H9 (cell line): Measurements from ENCODE around the gene TXNDC17. TPM values are rescaled to one million over a fixed set of nuclear protein-coding genes. Genes with fewer than 3 reads are reported as not detected.

Experiments used
- DNase-seq: peaks from one replicate; pipeline ENCODE4 v3.0.0-alpha.2; 2017
- H2AFZ ChIP-seq: one replicate; pipeline ENCODE4 v1.6.1; 2013; ENCODE audit warnings: mild to moderate bottlenecking, low read length, control low read depth, moderate library complexity
- H2AK5ac ChIP-seq: 2 replicates; pipeline ENCODE4 v1.6.1; 2013; ENCODE audit warnings: low read length, control low read depth, mixed read lengths; ENCODE audit not compliant: insufficient read length
- H2BK120ac ChIP-seq: one replicate; pipeline ENCODE4 v1.6.1; 2013; ENCODE audit warnings: low read depth, mild to moderate bottlenecking, low read length, control low read depth, inconsistent platforms; ENCODE audit not compliant: poor library complexity, severe bottlenecking
- H2BK12ac ChIP-seq: 2 replicates; pipeline ENCODE4 v1.6.1; 2013; ENCODE audit warnings: low read length, control low read depth, mixed read lengths, low read depth; ENCODE audit not compliant: insufficient read length
- H2BK15ac ChIP-seq: 2 replicates; pipeline ENCODE4 v1.6.1; 2013; ENCODE audit warnings: low read depth, low read length, control low read depth
- H2BK20ac ChIP-seq: one replicate; pipeline ENCODE4 v1.6.1; 2013; ENCODE audit warnings: low read depth, mild to moderate bottlenecking, low read length, control low read depth, inconsistent platforms; ENCODE audit not compliant: poor library complexity, severe bottlenecking
- H2BK5ac ChIP-seq: 2 replicates; pipeline ENCODE4 v1.6.1; 2013; ENCODE audit warnings: low read length, control low read depth, mixed read lengths; ENCODE audit not compliant: insufficient read length
- H3K14ac ChIP-seq: 2 replicates; pipeline ENCODE4 v1.6.1; 2013; ENCODE audit warnings: low read length, control low read depth; ENCODE audit not compliant: insufficient read depth
- H3K18ac ChIP-seq: 2 replicates; pipeline ENCODE4 v1.6.1; 2013; ENCODE audit warnings: low read depth, mild to moderate bottlenecking, mixed read lengths, low read length, control low read depth; ENCODE audit not compliant: insufficient read length
- H3K23ac ChIP-seq: 2 replicates; pipeline ENCODE4 v1.6.1; 2013; ENCODE audit warnings: low read length, control low read depth, mixed read lengths, low read depth; ENCODE audit not compliant: insufficient read length
- H3K23me2 ChIP-seq: 2 replicates; pipeline ENCODE4 v1.6.1; 2013; ENCODE audit warnings: low read depth, mild to moderate bottlenecking, mixed read lengths, low read length, control low read depth; ENCODE audit not compliant: insufficient read length, poor library complexity, severe bottlenecking
- H3K27ac ChIP-seq: 2 replicates; pipeline ENCODE4 v1.5.1; 2013; ENCODE audit warnings: low read length, control low read depth, mixed read lengths, low read depth; ENCODE audit not compliant: insufficient read length
- H3K27me3 ChIP-seq: 2 replicates; pipeline ENCODE4 v1.6.1; 2013; ENCODE audit warnings: low read length, control low read depth, inconsistent platforms; ENCODE audit not compliant: insufficient read depth
- H3K4ac ChIP-seq: 2 replicates; pipeline ENCODE4 v1.6.1; 2013; ENCODE audit warnings: low read depth, mild to moderate bottlenecking, control low read depth, inconsistent platforms, low read length, moderate library complexity
- H3K4me1 ChIP-seq: 2 replicates; pipeline ENCODE4 v1.6.1; 2013; ENCODE audit warnings: low read length, control low read depth, inconsistent platforms; ENCODE audit not compliant: insufficient read depth
- H3K4me2 ChIP-seq: 2 replicates; pipeline ENCODE4 v1.6.1; 2013; ENCODE audit warnings: low read length, control low read depth, mixed read lengths; ENCODE audit not compliant: insufficient read length, insufficient read depth
- H3K56ac ChIP-seq: 2 replicates; pipeline ENCODE4 v1.6.1; 2013; ENCODE audit warnings: low read depth, mild to moderate bottlenecking, mixed read lengths, low read length, control low read depth; ENCODE audit not compliant: insufficient read length
- H3K79me1 ChIP-seq: 2 replicates; pipeline ENCODE4 v1.6.1; 2013; ENCODE audit warnings: low read depth, mild to moderate bottlenecking, moderate library complexity, low read length, control low read depth, inconsistent platforms; ENCODE audit not compliant: insufficient read depth, poor library complexity, severe bottlenecking
- H3K79me2 ChIP-seq: 2 replicates; pipeline ENCODE4 v1.6.1; 2013; ENCODE audit warnings: low read length, control low read depth, inconsistent platforms; ENCODE audit not compliant: insufficient read depth
- H3K9ac ChIP-seq: 2 replicates; pipeline ENCODE4 v1.6.1; 2013; ENCODE audit warnings: low read length, control low read depth, mixed read lengths; ENCODE audit not compliant: insufficient read length; ENCODE audit errors: extremely low read depth
- H3K9me3 ChIP-seq: one replicate; pipeline ENCODE4 v1.6.1; 2013; ENCODE audit warnings: low read depth, low read length, inconsistent platforms; ENCODE audit not compliant: control insufficient read depth
- H3T11ph ChIP-seq: one replicate; pipeline ENCODE4 v1.6.1; 2013; ENCODE audit warnings: mild to moderate bottlenecking, low read length, control low read depth, inconsistent platforms
- H4K20me1 ChIP-seq: one replicate; pipeline ENCODE4 v1.6.1; 2013; ENCODE audit not compliant: control insufficient read depth, insufficient read length, insufficient read depth
- H4K5ac ChIP-seq: 2 replicates; pipeline ENCODE4 v1.6.1; 2013; ENCODE audit warnings: low read depth, mild to moderate bottlenecking, mixed read lengths, low read length, control low read depth; ENCODE audit not compliant: insufficient read length
- H4K8ac ChIP-seq: replicated peaks from 2 replicates; pipeline ENCODE4 v1.6.1; 2013; ENCODE audit warnings: low read length, control low read depth, mixed read lengths, low read depth; ENCODE audit not compliant: insufficient read length
- H4K91ac ChIP-seq: 2 replicates; pipeline ENCODE4 v1.6.1; 2013; ENCODE audit warnings: low read depth, mild to moderate bottlenecking, moderate library complexity, mixed read lengths, low read length, control low read depth; ENCODE audit not compliant: insufficient read length
- H3K27ac Mint-ChIP-seq, 3 experiments: 2 replicates in 2 of 3; 3 replicates in 1 of 3; pipeline ENCODE4 v1.8.0; 2020 to 2021; ENCODE audit warnings: mixed read lengths in 3 of 3, mild to moderate bottlenecking in 1 of 3, moderate library complexity in 1 of 3
- H3K27me3 Mint-ChIP-seq: 2 replicates; pipeline ENCODE4 v1.8.0; 2021; ENCODE audit warnings: low read depth, mild to moderate bottlenecking, moderate library complexity, mixed read lengths
- H3K36me3 Mint-ChIP-seq, 3 experiments: 2 replicates in 2 of 3; 3 replicates in 1 of 3; pipeline ENCODE4 v1.8.0; 2020 to 2021; ENCODE audit warnings: low read depth in 3 of 3, mixed read lengths in 3 of 3; ENCODE audit not compliant: insufficient read depth in 1 of 3
- H3K4me1 Mint-ChIP-seq, 2 experiments: 2 replicates each; pipeline ENCODE4 v1.8.0; 2020; ENCODE audit warnings: mixed read lengths in 2 of 2
- H3K4me3 Mint-ChIP-seq, 2 experiments: 2 replicates in 1 of 2; 3 replicates in 1 of 2; pipeline ENCODE4 v1.8.0; 2020 to 2021; ENCODE audit warnings: mild to moderate bottlenecking in 2 of 2, mixed read lengths in 2 of 2, moderate library complexity in 1 of 2
- H3K9me3 Mint-ChIP-seq, 2 experiments: 2 replicates in 1 of 2; 3 replicates in 1 of 2; pipeline ENCODE4 v1.8.0; 2020; ENCODE audit warnings: mild to moderate bottlenecking in 2 of 2, mixed read lengths in 2 of 2, moderate library complexity in 1 of 2
- CTCF ChIP-seq: fragments of 200-600 bp; sonication (generic); conservative IDR thresholded peaks from 3 replicates; pipeline ENCODE4 v1.8.0; 2021; ENCODE audit warnings: antibody characterized with exemption, mild to moderate bottlenecking
- WGBS: extraction: QIAGEN DNeasy Blood & Tissue Kit; methylation state at CpG from one replicate; pipeline ENCODE4 v1.1.7; 2013; ENCODE audit warnings: missing lambda C conversion rate, low lambda C conversion rate, mixed read lengths; ENCODE audit not compliant: insufficient read length; ENCODE audit errors: extremely low coverage; 5-methylcytosine and 5-hydroxymethylcytosine counted together
- total RNA-seq: library from RNA; stranded (reverse); gene quantifications from 2 replicates; pipeline ENCODE4 v1.2.1, GENCODE V29; 2021

The TXNDC17 gene
- total RNA-seq, 1 experiment from 2014 or later: 170 TPM

GRCh38 chr17:6636616-6637457 lies 4.0 kb upstream of the TXNDC17 start:
- H2BK12ac ChIP-seq: no peak overlapping the region
- peaks cover 12 to 14% of the 10 kb centered on the region in 2 experiments for H3K4me1 Mint-ChIP-seq
- H4K5ac ChIP-seq: no peak overlapping the region
- H2BK120ac ChIP-seq: no peak overlapping the region
- no peak overlapping the region for H2BK20ac ChIP-seq
- no CpG with 5 or more reads among the region's 17 CpGs for WGBS
- H3K18ac ChIP-seq: no peak overlapping the region
- H3K23ac ChIP-seq: no peak overlapping the region
- no peak overlapping the region for H2AFZ ChIP-seq
- H4K8ac ChIP-seq: no peak overlapping the region
- H3T11ph ChIP-seq: no peak overlapping the region
- H2BK15ac ChIP-seq: no peak overlapping the region
- H3K27ac ChIP-seq: no peak overlapping the region
- H3K79me2 ChIP-seq: peaks cover 2% of the 10 kb centered on the region; the same call in 1 of the 2 replicates
- no peaks in the 10 kb centered on the region for H4K20me1 ChIP-seq
- peaks cover 18% of the 10 kb centered on the region for H3K23me2 ChIP-seq
- H3K4me3 Mint-ChIP-seq: peak overlapping the region in 1 of 2 experiments; percentile 4; a peak in 1 of 5 replicates
- no peak overlapping the region for H3K4ac ChIP-seq
- no peaks in the 10 kb centered on the region; the same call in 1 of the 2 replicates for H3K27me3 Mint-ChIP-seq
- no peak for DNase-seq
- H3K27me3 ChIP-seq: no peaks in the 10 kb centered on the region
- H3K9me3 Mint-ChIP-seq: no peaks in the 10 kb centered on the region
- H3K4me2 ChIP-seq: no peak overlapping the region
- peak overlapping the region in 2 of 3 experiments; percentile 35 to 73; a peak in 4 of 7 replicates for H3K27ac Mint-ChIP-seq
- no peak overlapping the region for H2BK5ac ChIP-seq
- no peak overlapping the region for H3K9ac ChIP-seq
- no peak overlapping the region for H3K56ac ChIP-seq
- TF ChIP-seq CTCF: no peak
- H4K91ac ChIP-seq: no peak overlapping the region
- no peaks in the 10 kb centered on the region for H3K4me1 ChIP-seq
- H3K14ac ChIP-seq: no peak overlapping the region
- no peak overlapping the region for H2AK5ac ChIP-seq
- peaks cover 24 to 30% (median 28%) of the 10 kb centered on the region in 3 experiments for H3K36me3 Mint-ChIP-seq
- H3K79me1 ChIP-seq: no peaks in the 10 kb centered on the region
- H3K9me3 ChIP-seq: no peaks in the 10 kb centered on the region
